Tibial nerve (tissue), 3 donors: ENCODE results near the gene ZNF318.

ENCODE experiments used
- POLR2A ChIP-seq, 2 donors: fragments of 450-650 bp; IDR thresholded peaks; one replicate each; pipeline ENCODE4 v1.6.1; 2017; ENCODE audit warnings: antibody characterized with exemption in 2 of 2, mild to moderate bottlenecking in 2 of 2, moderate library complexity in 2 of 2
- TF ChIP-seq, protein P1 (sequence below), 5 experiments: fragments of 200-600 bp in 3 of 5; fragments of 450-650 bp in 2 of 5; sonication (generic) in 3 of 5; IDR thresholded peaks; one replicate each; pipeline ENCODE4 v1.5.1; 2016 to 2019; ENCODE audit warnings: antibody characterized with exemption in 5 of 5, mild to moderate bottlenecking in 3 of 5, moderate library complexity in 2 of 5

DNA sequence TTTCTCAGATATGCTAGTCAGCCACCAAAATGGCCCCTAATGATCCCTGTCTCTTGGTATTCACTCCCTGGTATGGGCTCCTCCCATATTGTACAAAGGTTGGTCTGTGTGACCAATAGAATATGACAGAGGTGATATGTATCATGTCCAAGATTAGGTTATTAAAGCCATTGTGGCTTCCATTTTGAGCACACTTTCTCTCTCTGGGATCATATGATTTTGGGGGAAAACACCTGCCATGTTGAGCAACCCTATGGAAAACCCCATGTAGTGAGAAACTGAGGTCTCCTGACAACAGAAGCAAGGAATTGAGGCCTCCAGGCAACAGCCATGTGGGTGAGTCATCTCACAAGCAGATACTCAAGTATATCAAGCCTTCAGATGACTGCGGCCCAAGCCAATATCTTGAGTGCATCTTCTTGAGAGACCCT is 7.1 kb upstream of the ZNF318 start:
- TF ChIP-seq POLR2A (IDR thresholded peaks at IDR 0.05) = no peak
- TF ChIP-seq, protein P1, sequence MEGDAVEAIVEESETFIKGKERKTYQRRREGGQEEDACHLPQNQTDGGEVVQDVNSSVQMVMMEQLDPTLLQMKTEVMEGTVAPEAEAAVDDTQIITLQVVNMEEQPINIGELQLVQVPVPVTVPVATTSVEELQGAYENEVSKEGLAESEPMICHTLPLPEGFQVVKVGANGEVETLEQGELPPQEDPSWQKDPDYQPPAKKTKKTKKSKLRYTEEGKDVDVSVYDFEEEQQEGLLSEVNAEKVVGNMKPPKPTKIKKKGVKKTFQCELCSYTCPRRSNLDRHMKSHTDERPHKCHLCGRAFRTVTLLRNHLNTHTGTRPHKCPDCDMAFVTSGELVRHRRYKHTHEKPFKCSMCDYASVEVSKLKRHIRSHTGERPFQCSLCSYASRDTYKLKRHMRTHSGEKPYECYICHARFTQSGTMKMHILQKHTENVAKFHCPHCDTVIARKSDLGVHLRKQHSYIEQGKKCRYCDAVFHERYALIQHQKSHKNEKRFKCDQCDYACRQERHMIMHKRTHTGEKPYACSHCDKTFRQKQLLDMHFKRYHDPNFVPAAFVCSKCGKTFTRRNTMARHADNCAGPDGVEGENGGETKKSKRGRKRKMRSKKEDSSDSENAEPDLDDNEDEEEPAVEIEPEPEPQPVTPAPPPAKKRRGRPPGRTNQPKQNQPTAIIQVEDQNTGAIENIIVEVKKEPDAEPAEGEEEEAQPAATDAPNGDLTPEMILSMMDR (IDR thresholded peaks at IDR 0.05) = no peak
